GM12878 (cell line): ENCODE measurements around the gene CLIP3. TPM values are rescaled to one million over a fixed set of nuclear protein-coding genes. Genes with fewer than 3 reads are reported as not detected.

ENCODE experiments used
- ATAC-seq: fragments of 200-7000 bp; cut with Tn5 transposase; 3 replicates; pipeline ENCODE4 v1.9.1; 2020; ENCODE audit warnings: mild to moderate bottlenecking, moderate library complexity
- BruUV-seq: library from RNA; stranded (reverse); fragments of 400-500 nt; replicated peaks from 2 replicates; lab custom pipeline; 2021; lab: Mats Ljungman, UMichigan
- CTCF ChIA-PET: fragments of 300-600 bp; sonication (Branson Sonifier 250); formaldehyde crosslinking; extraction: SDS; loops from one replicate; lab custom pipeline; 2021; ENCODE audit warnings: inconsistent platforms; lab: Yijun Ruan, JAX
- POLR2A ChIA-PET: fragments of 350-600 bp; formaldehyde crosslinking; extraction: SDS; loops from one replicate; lab custom pipeline; 2021; ENCODE audit warnings: inconsistent platforms; lab: Charles Lee
- RAD21 ChIA-PET: fragments of 300-600 bp; sonication (Branson Sonifier 250); formaldehyde crosslinking; loops from one replicate; lab custom pipeline; 2023; ENCODE audit warnings: antibody characterized with exemption; ENCODE audit not compliant: unreplicated experiment; lab: Charles Lee
- SMC1A ChIA-PET: fragments of 300-600 bp; sonication (Branson Sonifier 250); formaldehyde crosslinking; loops from one replicate; lab custom pipeline; 2023; ENCODE audit not compliant: unreplicated experiment, uncharacterized antibody; lab: Charles Lee
- DNase-seq: peaks from one replicate; pipeline ENCODE4 v3.0.0-alpha.2; 2011; ENCODE audit warnings: low read depth, low spot score
- FAIRE-seq: peaks from 3 replicates; lab custom pipeline; 2011; peaks lifted over from hg19 to GRCh38; lab: Jason Lieb, UNC
- H2AFZ ChIP-seq: 2 replicates; pipeline ENCODE4 v1.6.0; 2011; ENCODE audit warnings: low read depth, low read length, control low read depth; ENCODE audit not compliant: control insufficient read depth
- H3K27ac ChIP-seq: 2 replicates; pipeline ENCODE4 v1.5.1; 2011; ENCODE audit warnings: control low read depth; ENCODE audit not compliant: control insufficient read depth, insufficient read depth
- H3K27me3 ChIP-seq, 2 experiments: replicated peaks in 1 of 2; 2 replicates each; pipeline versions ENCODE4 v1.6.0 to v1.6.1; 2011; ENCODE audit warnings: low read length in 1 of 2; ENCODE audit not compliant: control insufficient read depth in 2 of 2, insufficient read depth in 2 of 2
- H3K36me3 ChIP-seq, 2 experiments: 2 replicates each; pipeline ENCODE4 v1.5.1; 2011; ENCODE audit warnings: low read length in 1 of 2; ENCODE audit not compliant: control insufficient read depth in 2 of 2, insufficient read depth in 2 of 2
- H3K4me1 ChIP-seq: 2 replicates; pipeline ENCODE4 v1.6.1; 2011; ENCODE audit warnings: mild to moderate bottlenecking, low read length, moderate library complexity, mixed read lengths; ENCODE audit not compliant: control insufficient read depth, insufficient read depth
- H3K4me2 ChIP-seq: 2 replicates; pipeline ENCODE4 v1.6.0; 2011; ENCODE audit warnings: control low read depth; ENCODE audit not compliant: control insufficient read depth, insufficient read depth
- H3K4me3 ChIP-seq: fragments of 200-600 bp; sonication (generic); 2 replicates; pipeline ENCODE4 v1.5.1; 2016
- H3K79me2 ChIP-seq: 2 replicates; pipeline ENCODE4 v1.6.0; 2011; ENCODE audit warnings: low read length; ENCODE audit not compliant: control insufficient read depth, insufficient read depth
- H3K9ac ChIP-seq: 2 replicates; pipeline ENCODE4 v1.8.0; 2011; ENCODE audit warnings: low read length, control low read depth, mixed read lengths; ENCODE audit not compliant: control insufficient read depth, insufficient read depth
- H3K9me3 ChIP-seq: replicated peaks from 3 replicates; pipeline ENCODE4 v1.5.1; 2011; ENCODE audit warnings: mild to moderate bottlenecking, low read length; ENCODE audit not compliant: control insufficient read depth, insufficient read depth
- H4K20me1 ChIP-seq: 2 replicates; pipeline ENCODE4 v1.6.0; 2011; ENCODE audit not compliant: control insufficient read depth, insufficient read depth
- CHD2 ChIP-seq: IDR thresholded peaks from 2 replicates; pipeline ENCODE4 v1.6.1; 2011; ENCODE audit warnings: low read depth, low read length, improper control_type of control experiment, borderline replicate concordance
- CREB1 ChIP-seq: IDR thresholded peaks from 2 replicates; pipeline ENCODE4 v1.6.1; 2012; ENCODE audit warnings: low read depth, mild to moderate bottlenecking, inconsistent platforms
- ETV6 ChIP-seq, 2 experiments: fragments of 450-650 bp in 1 of 2; IDR thresholded peaks in 1 of 2; conservative IDR thresholded peaks in 1 of 2; 2 replicates each; pipeline ENCODE4 v1.6.1; 2014; ENCODE audit warnings: antibody characterized with exemption in 1 of 2, borderline replicate concordance in 1 of 2, low read depth in 1 of 2, mild to moderate bottlenecking in 1 of 2, moderate library complexity in 1 of 2
- GABPA ChIP-seq: IDR thresholded peaks from 2 replicates; pipeline ENCODE4 v1.6.1; 2014; ENCODE audit warnings: antibody characterized with exemption, low read depth, mild to moderate bottlenecking, inconsistent platforms
- HSF1 ChIP-seq: fragments of 150-350 bp; IDR thresholded peaks from 2 replicates; pipeline ENCODE4 v1.6.1; 2014; ENCODE audit warnings: mild to moderate bottlenecking, low read depth, low read length
- LARP7 ChIP-seq: fragments of 450-650 bp; IDR thresholded peaks from 2 replicates; pipeline ENCODE4 v1.6.1; 2017; ENCODE audit warnings: mild to moderate bottlenecking
- MTA3 ChIP-seq: IDR thresholded peaks from 2 replicates; pipeline ENCODE4 v1.6.1; 2012; ENCODE audit warnings: low read length, inconsistent platforms, borderline replicate concordance
- NFIC ChIP-seq: IDR thresholded peaks from 2 replicates; pipeline ENCODE4 v1.6.1; 2012; ENCODE audit warnings: low read depth, mild to moderate bottlenecking, inconsistent platforms, low read length, moderate library complexity
- NR2C2 ChIP-seq: IDR thresholded peaks from 2 replicates; pipeline ENCODE4 v1.6.1; 2011; ENCODE audit warnings: borderline replicate concordance, low read depth; ENCODE audit not compliant: control insufficient read depth, insufficient read length
- PML ChIP-seq: IDR thresholded peaks from 2 replicates; pipeline ENCODE4 v1.6.1; 2012; ENCODE audit warnings: low read length, inconsistent platforms
- RB1 ChIP-seq: fragments of 450-650 bp; formaldehyde crosslinking; IDR thresholded peaks from 2 replicates; pipeline ENCODE4 v1.6.1; 2017; ENCODE audit warnings: mild to moderate bottlenecking, borderline replicate concordance
- TAF1 ChIP-seq: IDR thresholded peaks from 2 replicates; pipeline ENCODE4 v1.6.1; 2011; ENCODE audit warnings: mild to moderate bottlenecking, low read depth, low read length, borderline replicate concordance
- TBL1XR1 ChIP-seq: IDR thresholded peaks from 2 replicates; pipeline ENCODE4 v1.6.1; 2012; ENCODE audit warnings: low read depth, low read length, improper control_type of control experiment
- ZBTB11 ChIP-seq: fragments of 450-650 bp; formaldehyde crosslinking; IDR thresholded peaks from 2 replicates; pipeline ENCODE4 v1.5.0; 2022; ENCODE audit warnings: mild to moderate bottlenecking, missing genetic modification characterization
- ZBTB4 ChIP-seq: fragments of 450-650 bp; formaldehyde crosslinking; IDR thresholded peaks from 2 replicates; pipeline ENCODE4 v1.4.0; 2022; ENCODE audit warnings: mild to moderate bottlenecking, moderate library complexity
- ZNF207 ChIP-seq: fragments of 450-650 bp; IDR thresholded peaks from 2 replicates; pipeline ENCODE4 v1.6.1; 2014; ENCODE audit warnings: antibody characterized with exemption, mild to moderate bottlenecking, borderline replicate concordance
- ZNF274 ChIP-seq: IDR thresholded peaks from one replicate; pipeline ENCODE4 v1.8.0; 2011; ENCODE audit not compliant: insufficient read length, insufficient read depth
- WGBS: methylation state at CpG from one replicate; pipeline ENCODE4 v1.1.6; 2016; ENCODE audit warnings: low lambda C conversion rate; ENCODE audit not compliant: insufficient replicate concordance, insufficient coverage; ENCODE audit errors: missing lambda C conversion rate; 5-methylcytosine and 5-hydroxymethylcytosine counted together
- in situ Hi-C: fragments of 300-500 bp; cut with MboI; formaldehyde crosslinking; loops from 9 replicates; pipeline ENCODE4 v1.14.3; 2018; ENCODE audit warnings: mixed read lengths
- intact Hi-C: fragments of 100-400 bp; cut with micrococcal nuclease; formaldehyde crosslinking; loops from one replicate; pipeline ENCODE4 v1.14.2; 2022; ENCODE audit not compliant: unreplicated experiment
- polyA plus RNA-seq, 11 experiments: library from polyadenylated mRNA; depleted of rRNA in 4 of 11; unstranded in 6 of 11; stranded (reverse) in 5 of 11; fragments of >200 nt; fragmentation: Nextera tagmentation in 4 of 11; fragmentation: Illumina TruSeq in 1 of 11; extraction: Ambion mirVana in 4 of 11; extraction: Trizol in 1 of 11; gene quantifications; 1 replicate in 1 of 11; 2 replicates in 10 of 11; pipeline versions ENCODE4 v1.2.1 to v1.2.3, GENCODE V29; 2011 to 2016; ENCODE audit warnings: inconsistent platforms in 2 of 11, missing spikeins in 2 of 11, low read depth in 1 of 11
- total RNA-seq, 4 experiments: library from RNA; depleted of rRNA in 3 of 4; stranded (reverse); fragments of >200 nt in 3 of 4; fragmentation: Illumina TruSeq in 1 of 4; extraction: Trizol in 1 of 4; gene quantifications; 2 replicates each; pipeline versions ENCODE4 v1.2.1 to v1.2.3, GENCODE V29; 2013 to 2021

Gene CLIP3
- total and polyA plus RNA-seq, 10 of the 15 experiments (the other 5 are each of a cell fraction or from before 2014, with no cell fraction given), result 0.09 to 2.7 (median 0.45) TPM; not detected in 1

- no peaks in the 10 kb centered on the region for H3K9me3 ChIP-seq
- WGBS, result 98% methylated on average over 8 of the region's 8 CpGs
- no peaks in the 10 kb centered on the region for H3K79me2 ChIP-seq
- FAIRE-seq, result no peak
- no peak overlapping the region for H3K4me3 ChIP-seq
- DNase-seq, result no peak
- H3K27ac ChIP-seq, result no peak overlapping the region
- in situ Hi-C loops (no loop called here), intact Hi-C loops (no loop called here)
- ATAC-seq, result no peak
- ChIA-PET CTCF (no interaction called here), RAD21 (no interaction called here), SMC1A (no interaction called here), POLR2A (no interaction called here)
- no peak overlapping the region for H2AFZ ChIP-seq
- no peaks in the 10 kb centered on the region for H3K4me1 ChIP-seq
- H3K27me3 ChIP-seq, result no peaks in the 10 kb centered on the region
- no peak overlapping the region for H3K4me2 ChIP-seq
- no peak overlapping the region for H3K9ac ChIP-seq
- H4K20me1 ChIP-seq, result no peaks in the 10 kb centered on the region
- BruUV-seq, result no TSS peak
- peaks cover 6 to 16% of the 10 kb centered on the region in 2 experiments; a peak in 3 of 4 replicates for H3K36me3 ChIP-seq
- TF ChIP-seq TBL1XR1 (no peak), MTA3 (no peak), GABPA (no peak), RB1 (no peak), HSF1 (no peak), TAF1 (no peak), ETV6 (conservative IDR thresholded peaks at IDR 0.05 in 1 of 2, IDR thresholded peaks at IDR 0.05 in 1 of 2; ENCODE audit: borderline replicate concordance in 1 of 2, low read depth in 1 of 2) (no peak), ZNF274 (no peak), ZBTB11 (CRISPR knock-in tag) (no peak), NR2C2 (no peak), CHD2 (no peak), ZBTB4 (CRISPR knock-in tag) (no peak), CREB1 (no peak), PML (no peak), ZNF207 (no peak), LARP7 (no peak), NFIC (no peak)
Observed at GRCh38 chr19:36072081-36072480, 39.4 kb upstream of the CLIP3 start.
